Measurements from ENCODE around the gene RAB8A. TPM values are rescaled to one million over a fixed set of nuclear protein-coding genes. Genes with fewer than 3 reads are reported as not detected.

RAB8A gene
- total and polyA plus RNA-seq, 2 experiments from 2014 or later: 53.1 to 59.5 TPM

- Histone ChIP-seq H3K4me3 (no peak overlapping the region), H3K27me3 (ENCODE audit: insufficient read depth) (no peaks in the 10 kb centered on the region), H3F3A (replicated peaks; ENCODE audit: low read depth) (0 out of 2 replicates have a peak, but pooled peaks cover 6% of the 10 kb centered on the region), H3K27ac (ENCODE audit: low read depth) (no peak overlapping the region), H4K20me1 (replicated peaks; ENCODE audit: insufficient read depth) (peaks cover 10% of the 10 kb centered on the region; the same call in 1 of the 2 replicates), H3K79me2 (replicated peaks; ENCODE audit: insufficient read depth) (0 out of 2 replicates have a peak, but pooled peaks cover 4% of the 10 kb centered on the region), H3K36me3 (ENCODE audit: insufficient read depth) (peaks cover 81% of the 10 kb centered on the region), H3K9me2 (ENCODE audit: insufficient read depth) (no peaks in the 10 kb centered on the region), H3K4me1 (ENCODE audit: insufficient read depth) (no peaks in the 10 kb centered on the region), H3K4me2 (no peak overlapping the region), H2AFZ (no peak overlapping the region)
- Mint-ChIP-seq H3K4me3 (no peak overlapping the region), H3K36me3 (ENCODE audit: low read depth) (peaks cover 95% of the 10 kb centered on the region), H3K4me1 (no peaks in the 10 kb centered on the region), H3K9me3 (no peaks in the 10 kb centered on the region), H3K27me3 (ENCODE audit: insufficient read depth, low read depth, poor library complexity) (peaks cover 4% of the 10 kb centered on the region), H3K27ac (no peak overlapping the region; the same call in 1 of the 2 replicates)
- ATAC-seq (no peak), DNase-seq (ENCODE audit: low spot score) (no peak)
- no peak for TF ChIP-seq NANOG (IDR thresholded peaks at IDR 0.05; ENCODE audit: borderline replicate concordance)
- no peak for TF ChIP-seq POLR2AphosphoS5 (IDR thresholded peaks at IDR 0.05; ENCODE audit: low read depth)
- no peak for TF ChIP-seq REST (IDR thresholded peaks at IDR 0.05; ENCODE audit: unreplicated experiment)
- TF ChIP-seq ZNF114 (CRISPR knock-in tag; IDR thresholded peaks at IDR 0.05): no peak
- TF ChIP-seq JUNB (IDR thresholded peaks at IDR 0.05; ENCODE audit: unreplicated experiment): no peak
- no peak for TF ChIP-seq CTCF (conservative IDR thresholded peaks at IDR 0.05; ENCODE audit: low read depth in 2 of 2)
- no peak for TF ChIP-seq STAT1 (IDR thresholded peaks at IDR 0.05; ENCODE audit: unreplicated experiment)
- TF ChIP-seq EZH2phosphoT487 (IDR thresholded peaks at IDR 0.05; ENCODE audit: unreplicated experiment): no peak
- no peak for TF ChIP-seq ZNF331 (CRISPR knock-in tag; IDR thresholded peaks at IDR 0.05; ENCODE audit: low read depth)
- TF ChIP-seq, protein P1, sequence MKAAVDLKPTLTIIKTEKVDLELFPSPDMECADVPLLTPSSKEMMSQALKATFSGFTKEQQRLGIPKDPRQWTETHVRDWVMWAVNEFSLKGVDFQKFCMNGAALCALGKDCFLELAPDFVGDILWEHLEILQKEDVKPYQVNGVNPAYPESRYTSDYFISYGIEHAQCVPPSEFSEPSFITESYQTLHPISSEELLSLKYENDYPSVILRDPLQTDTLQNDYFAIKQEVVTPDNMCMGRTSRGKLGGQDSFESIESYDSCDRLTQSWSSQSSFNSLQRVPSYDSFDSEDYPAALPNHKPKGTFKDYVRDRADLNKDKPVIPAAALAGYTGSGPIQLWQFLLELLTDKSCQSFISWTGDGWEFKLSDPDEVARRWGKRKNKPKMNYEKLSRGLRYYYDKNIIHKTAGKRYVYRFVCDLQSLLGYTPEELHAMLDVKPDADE (IDR thresholded peaks at IDR 0.05): no peak
- no peak for TF ChIP-seq CREB1 (CRISPR knock-in tag; IDR thresholded peaks at IDR 0.05; ENCODE audit: low read depth)
- no peak for TF ChIP-seq ZNF462 (CRISPR knock-in tag; IDR thresholded peaks at IDR 0.05)
- no peak for TF ChIP-seq EZH2 (IDR thresholded peaks at IDR 0.05; ENCODE audit: low read depth, unreplicated experiment)
Measured at GRCh38 chr19:16096280-16096855, 15.3 kb upstream of the RAB8A start.

Data from GM23338 (cell line).